GM12878 (cell line): ENCODE data around the gene C19orf33. TPM values are rescaled to one million over a fixed set of nuclear protein-coding genes. Genes with fewer than 3 reads are reported as not detected.

ENCODE experiments used
- BRCA1 ChIP-seq: IDR thresholded peaks from 2 replicates; pipeline ENCODE4 v1.6.1; 2011; ENCODE audit warnings: low read depth, low read length, improper control_type of control experiment
- CREB1 ChIP-seq: IDR thresholded peaks from 2 replicates; pipeline ENCODE4 v1.6.1; 2012; ENCODE audit warnings: low read depth, mild to moderate bottlenecking, inconsistent platforms
- KAT2A ChIP-seq: conservative IDR thresholded peaks from 2 replicates; pipeline ENCODE4 v1.6.1; 2011; ENCODE audit warnings: low read depth, low read length; ENCODE audit not compliant: control insufficient read depth
- MTA2 ChIP-seq: fragments of 450-650 bp; IDR thresholded peaks from 2 replicates; pipeline ENCODE4 v1.6.1; 2016; ENCODE audit warnings: low read depth, mild to moderate bottlenecking, moderate library complexity
- NRF1 ChIP-seq: conservative IDR thresholded peaks from 2 replicates; pipeline ENCODE4 v1.6.1; 2011; ENCODE audit warnings: mild to moderate bottlenecking, low read depth, low read length, improper control_type of control experiment
- POU2F2 ChIP-seq: IDR thresholded peaks from 3 replicates; pipeline ENCODE4 v1.6.1; 2011; ENCODE audit warnings: low read depth, mild to moderate bottlenecking, low read length, borderline replicate concordance
- SIX5 ChIP-seq: IDR thresholded peaks from 2 replicates; pipeline ENCODE4 v1.6.1; 2011; ENCODE audit warnings: mild to moderate bottlenecking, low read depth, low read length, moderate library complexity; ENCODE audit not compliant: severe bottlenecking
- SMC3 ChIP-seq: IDR thresholded peaks from 2 replicates; pipeline ENCODE4 v1.6.1; 2011; ENCODE audit warnings: low read length, improper control_type of control experiment, borderline replicate concordance
- ZSCAN29 ChIP-seq: fragments of 450-650 bp; IDR thresholded peaks from 2 replicates; pipeline ENCODE4 v1.6.1; 2017; ENCODE audit warnings: mild to moderate bottlenecking, moderate library complexity
- polyA plus RNA-seq, 11 experiments: library from polyadenylated mRNA; depleted of rRNA in 4 of 11; unstranded in 6 of 11; stranded (reverse) in 5 of 11; fragments of >200 nt; fragmentation: Nextera tagmentation in 4 of 11; fragmentation: Illumina TruSeq in 1 of 11; extraction: Ambion mirVana in 4 of 11; extraction: Trizol in 1 of 11; gene quantifications; 1 replicate in 1 of 11; 2 replicates in 10 of 11; pipeline versions ENCODE4 v1.2.1 to v1.2.3, GENCODE V29; 2011 to 2016; ENCODE audit warnings: inconsistent platforms in 2 of 11, missing spikeins in 2 of 11, low read depth in 1 of 11
- total RNA-seq, 4 experiments: library from RNA; depleted of rRNA in 3 of 4; stranded (reverse); fragments of >200 nt in 3 of 4; fragmentation: Illumina TruSeq in 1 of 4; extraction: Trizol in 1 of 4; gene quantifications; 2 replicates each; pipeline versions ENCODE4 v1.2.1 to v1.2.3, GENCODE V29; 2013 to 2021
- TF ChIP-seq, protein P1 (sequence below): IDR thresholded peaks from 2 replicates; pipeline ENCODE4 v1.6.1; 2012; ENCODE audit warnings: low read depth, low read length, improper control_type of control experiment
- TF ChIP-seq, protein P2 (sequence below): fragments of 450-650 bp; formaldehyde crosslinking; IDR thresholded peaks from 2 replicates; pipeline ENCODE4 v1.4.0; 2020; ENCODE audit warnings: mild to moderate bottlenecking, moderate library complexity
- TF ChIP-seq, protein P3 (sequence below): fragments of 150-350 bp; IDR thresholded peaks from 2 replicates; pipeline ENCODE4 v1.6.1; 2014; ENCODE audit warnings: mild to moderate bottlenecking, low read depth, low read length
- TF ChIP-seq, protein P4 (sequence below): fragments of 450-650 bp; formaldehyde crosslinking; IDR thresholded peaks from 2 replicates; pipeline ENCODE4 v1.4.0; 2022; ENCODE audit warnings: mild to moderate bottlenecking, moderate library complexity
- TF ChIP-seq, protein P5 (sequence below): fragments of 450-650 bp; IDR thresholded peaks from 2 replicates; pipeline ENCODE4 v1.6.1; 2018; ENCODE audit warnings: mild to moderate bottlenecking, low read depth, moderate library complexity; ENCODE audit not compliant: partially characterized antibody

Gene C19orf33
- total and polyA plus RNA-seq, 10 of the 15 experiments (the other 5 are each of a cell fraction or from before 2014, with no cell fraction given): 0.28 to 0.45 TPM; not detected in 8

DNA sequence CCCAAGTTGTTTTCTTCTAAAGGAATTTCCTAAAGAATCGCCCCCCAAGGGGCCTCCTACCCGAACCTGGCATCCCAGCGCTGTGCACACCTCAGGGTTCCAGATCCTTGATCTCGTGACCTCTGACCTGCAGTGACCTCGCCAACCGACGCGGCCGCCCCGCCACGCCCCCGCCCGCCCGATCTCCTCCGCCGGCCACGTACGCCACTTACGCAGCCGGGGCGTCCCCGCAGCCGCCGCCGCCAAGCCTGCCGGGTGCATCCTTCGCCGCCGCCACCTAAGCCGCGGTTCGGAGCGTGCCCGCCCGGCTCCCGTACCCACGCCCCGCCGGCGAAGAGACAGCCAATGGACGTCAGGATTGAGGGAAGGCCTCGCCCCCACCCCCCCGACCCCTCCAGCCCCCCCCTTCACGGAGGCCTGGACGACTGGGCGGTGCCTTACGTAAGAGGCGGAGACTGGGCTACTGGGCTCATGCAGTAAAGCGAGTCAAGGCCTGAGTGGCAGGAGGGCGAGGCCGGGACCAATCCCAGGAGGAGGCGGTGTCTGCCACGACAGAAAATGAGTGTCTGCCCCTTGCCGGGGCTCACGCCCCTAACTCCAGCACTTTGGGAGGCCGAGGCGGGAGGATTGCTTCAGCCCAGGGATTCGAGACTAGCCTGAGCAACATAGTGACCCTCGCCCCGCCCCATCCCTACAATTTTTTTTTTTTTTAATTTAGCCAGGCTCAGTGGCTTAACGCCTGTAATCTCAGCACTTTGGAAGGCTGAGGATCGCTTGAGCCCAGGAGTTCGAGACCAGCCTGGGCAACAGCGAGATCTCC, 11.8 kb downstream of the C19orf33 start, which contains the start of gene YIF1B (continued):
- TF ChIP-seq, protein P1, sequence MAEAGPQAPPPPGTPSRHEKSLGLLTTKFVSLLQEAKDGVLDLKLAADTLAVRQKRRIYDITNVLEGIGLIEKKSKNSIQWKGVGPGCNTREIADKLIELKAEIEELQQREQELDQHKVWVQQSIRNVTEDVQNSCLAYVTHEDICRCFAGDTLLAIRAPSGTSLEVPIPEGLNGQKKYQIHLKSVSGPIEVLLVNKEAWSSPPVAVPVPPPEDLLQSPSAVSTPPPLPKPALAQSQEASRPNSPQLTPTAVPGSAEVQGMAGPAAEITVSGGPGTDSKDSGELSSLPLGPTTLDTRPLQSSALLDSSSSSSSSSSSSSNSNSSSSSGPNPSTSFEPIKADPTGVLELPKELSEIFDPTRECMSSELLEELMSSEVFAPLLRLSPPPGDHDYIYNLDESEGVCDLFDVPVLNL: no peak
- TF ChIP-seq ZSCAN29 (no peak), SIX5 (no peak), NRF1 (no peak), POU2F2 (0 out of 3 replicates have a peak, but pooled peaks have one; percentile 88), KAT2A (no peak), SMC3 (no peak), BRCA1 (no peak), CREB1 (peak; percentile 75), MTA2 (peak; percentile 42; the same call in 1 of the 2 replicates)
- TF ChIP-seq, protein P2, sequence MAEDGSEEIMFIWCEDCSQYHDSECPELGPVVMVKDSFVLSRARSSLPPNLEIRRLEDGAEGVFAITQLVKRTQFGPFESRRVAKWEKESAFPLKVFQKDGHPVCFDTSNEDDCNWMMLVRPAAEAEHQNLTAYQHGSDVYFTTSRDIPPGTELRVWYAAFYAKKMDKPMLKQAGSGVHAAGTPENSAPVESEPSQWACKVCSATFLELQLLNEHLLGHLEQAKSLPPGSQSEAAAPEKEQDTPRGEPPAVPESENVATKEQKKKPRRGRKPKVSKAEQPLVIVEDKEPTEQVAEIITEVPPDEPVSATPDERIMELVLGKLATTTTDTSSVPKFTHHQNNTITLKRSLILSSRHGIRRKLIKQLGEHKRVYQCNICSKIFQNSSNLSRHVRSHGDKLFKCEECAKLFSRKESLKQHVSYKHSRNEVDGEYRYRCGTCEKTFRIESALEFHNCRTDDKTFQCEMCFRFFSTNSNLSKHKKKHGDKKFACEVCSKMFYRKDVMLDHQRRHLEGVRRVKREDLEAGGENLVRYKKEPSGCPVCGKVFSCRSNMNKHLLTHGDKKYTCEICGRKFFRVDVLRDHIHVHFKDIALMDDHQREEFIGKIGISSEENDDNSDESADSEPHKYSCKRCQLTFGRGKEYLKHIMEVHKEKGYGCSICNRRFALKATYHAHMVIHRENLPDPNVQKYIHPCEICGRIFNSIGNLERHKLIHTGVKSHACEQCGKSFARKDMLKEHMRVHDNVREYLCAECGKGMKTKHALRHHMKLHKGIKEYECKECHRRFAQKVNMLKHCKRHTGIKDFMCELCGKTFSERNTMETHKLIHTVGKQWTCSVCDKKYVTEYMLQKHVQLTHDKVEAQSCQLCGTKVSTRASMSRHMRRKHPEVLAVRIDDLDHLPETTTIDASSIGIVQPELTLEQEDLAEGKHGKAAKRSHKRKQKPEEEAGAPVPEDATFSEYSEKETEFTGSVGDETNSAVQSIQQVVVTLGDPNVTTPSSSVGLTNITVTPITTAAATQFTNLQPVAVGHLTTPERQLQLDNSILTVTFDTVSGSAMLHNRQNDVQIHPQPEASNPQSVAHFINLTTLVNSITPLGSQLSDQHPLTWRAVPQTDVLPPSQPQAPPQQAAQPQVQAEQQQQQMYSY (CRISPR knock-in tag): no peak
- TF ChIP-seq, protein P3, sequence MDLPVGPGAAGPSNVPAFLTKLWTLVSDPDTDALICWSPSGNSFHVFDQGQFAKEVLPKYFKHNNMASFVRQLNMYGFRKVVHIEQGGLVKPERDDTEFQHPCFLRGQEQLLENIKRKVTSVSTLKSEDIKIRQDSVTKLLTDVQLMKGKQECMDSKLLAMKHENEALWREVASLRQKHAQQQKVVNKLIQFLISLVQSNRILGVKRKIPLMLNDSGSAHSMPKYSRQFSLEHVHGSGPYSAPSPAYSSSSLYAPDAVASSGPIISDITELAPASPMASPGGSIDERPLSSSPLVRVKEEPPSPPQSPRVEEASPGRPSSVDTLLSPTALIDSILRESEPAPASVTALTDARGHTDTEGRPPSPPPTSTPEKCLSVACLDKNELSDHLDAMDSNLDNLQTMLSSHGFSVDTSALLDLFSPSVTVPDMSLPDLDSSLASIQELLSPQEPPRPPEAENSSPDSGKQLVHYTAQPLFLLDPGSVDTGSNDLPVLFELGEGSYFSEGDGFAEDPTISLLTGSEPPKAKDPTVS: no peak
- TF ChIP-seq, protein P4, sequence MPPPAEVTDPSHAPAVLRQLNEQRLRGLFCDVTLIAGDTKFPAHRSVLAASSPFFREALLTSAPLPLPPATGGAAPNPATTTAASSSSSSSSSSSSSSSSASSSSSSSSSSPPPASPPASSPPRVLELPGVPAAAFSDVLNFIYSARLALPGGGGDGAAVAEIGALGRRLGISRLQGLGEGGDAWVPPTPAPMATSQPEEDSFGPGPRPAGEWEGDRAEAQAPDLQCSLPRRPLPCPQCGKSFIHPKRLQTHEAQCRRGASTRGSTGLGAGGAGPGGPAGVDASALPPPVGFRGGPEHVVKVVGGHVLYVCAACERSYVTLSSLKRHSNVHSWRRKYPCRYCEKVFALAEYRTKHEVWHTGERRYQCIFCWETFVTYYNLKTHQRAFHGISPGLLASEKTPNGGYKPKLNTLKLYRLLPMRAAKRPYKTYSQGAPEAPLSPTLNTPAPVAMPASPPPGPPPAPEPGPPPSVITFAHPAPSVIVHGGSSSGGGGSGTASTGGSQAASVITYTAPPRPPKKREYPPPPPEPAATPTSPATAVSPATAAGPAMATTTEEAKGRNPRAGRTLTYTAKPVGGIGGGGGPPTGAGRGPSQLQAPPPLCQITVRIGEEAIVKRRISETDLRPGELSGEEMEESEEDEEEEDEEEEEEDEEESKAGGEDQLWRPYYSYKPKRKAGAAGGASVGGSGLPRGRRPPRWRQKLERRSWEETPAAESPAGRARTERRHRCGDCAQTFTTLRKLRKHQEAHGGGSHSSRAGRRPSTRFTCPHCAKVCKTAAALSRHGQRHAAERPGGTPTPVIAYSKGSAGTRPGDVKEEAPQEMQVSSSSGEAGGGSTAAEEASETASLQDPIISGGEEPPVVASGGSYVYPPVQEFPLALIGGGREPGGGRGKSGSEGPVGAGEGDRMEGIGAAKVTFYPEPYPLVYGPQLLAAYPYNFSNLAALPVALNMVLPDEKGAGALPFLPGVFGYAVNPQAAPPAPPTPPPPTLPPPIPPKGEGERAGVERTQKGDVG: no peak
- TF ChIP-seq, protein P5, sequence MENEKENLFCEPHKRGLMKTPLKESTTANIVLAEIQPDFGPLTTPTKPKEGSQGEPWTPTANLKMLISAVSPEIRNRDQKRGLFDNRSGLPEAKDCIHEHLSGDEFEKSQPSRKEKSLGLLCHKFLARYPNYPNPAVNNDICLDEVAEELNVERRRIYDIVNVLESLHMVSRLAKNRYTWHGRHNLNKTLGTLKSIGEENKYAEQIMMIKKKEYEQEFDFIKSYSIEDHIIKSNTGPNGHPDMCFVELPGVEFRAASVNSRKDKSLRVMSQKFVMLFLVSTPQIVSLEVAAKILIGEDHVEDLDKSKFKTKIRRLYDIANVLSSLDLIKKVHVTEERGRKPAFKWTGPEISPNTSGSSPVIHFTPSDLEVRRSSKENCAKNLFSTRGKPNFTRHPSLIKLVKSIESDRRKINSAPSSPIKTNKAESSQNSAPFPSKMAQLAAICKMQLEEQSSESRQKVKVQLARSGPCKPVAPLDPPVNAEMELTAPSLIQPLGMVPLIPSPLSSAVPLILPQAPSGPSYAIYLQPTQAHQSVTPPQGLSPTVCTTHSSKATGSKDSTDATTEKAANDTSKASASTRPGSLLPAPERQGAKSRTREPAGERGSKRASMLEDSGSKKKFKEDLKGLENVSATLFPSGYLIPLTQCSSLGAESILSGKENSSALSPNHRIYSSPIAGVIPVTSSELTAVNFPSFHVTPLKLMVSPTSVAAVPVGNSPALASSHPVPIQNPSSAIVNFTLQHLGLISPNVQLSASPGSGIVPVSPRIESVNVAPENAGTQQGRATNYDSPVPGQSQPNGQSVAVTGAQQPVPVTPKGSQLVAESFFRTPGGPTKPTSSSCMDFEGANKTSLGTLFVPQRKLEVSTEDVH: no peak
